Endothelial cell of umbilical vein (primary cell): Measurements from ENCODE around the gene PLEKHA8.

Source experiments
- CTCF ChIP-seq, 2 donors: IDR thresholded peaks; 1 replicate in 1 of 2; 2 replicates in 1 of 2; pipeline ENCODE4 v1.5.1; 2011; ENCODE audit warnings: low read length in 2 of 2, mild to moderate bottlenecking in 2 of 2, moderate library complexity in 2 of 2, control low read depth in 1 of 2, inconsistent platforms in 1 of 2, low read depth in 1 of 2; ENCODE audit not compliant: insufficient read depth in 1 of 2; ENCODE audit errors: extremely low read depth in 1 of 2
- EZH2 ChIP-seq: IDR thresholded peaks from 2 replicates; pipeline ENCODE4 v1.6.1; 2012; ENCODE audit warnings: borderline replicate concordance, low read depth, mild to moderate bottlenecking, moderate library complexity, low read length, inconsistent platforms; ENCODE audit not compliant: severe bottlenecking
- MYC ChIP-seq: IDR thresholded peaks from one replicate; pipeline ENCODE4 v1.6.1; 2011; ENCODE audit warnings: mild to moderate bottlenecking, low read depth, low read length
- POLR2A ChIP-seq: IDR thresholded peaks from 2 replicates; pipeline ENCODE4 v1.6.1; 2012; ENCODE audit warnings: low read depth, mild to moderate bottlenecking, control low read depth, low read length
- POLR2AphosphoS5 ChIP-seq: IDR thresholded peaks from 2 replicates; pipeline ENCODE4 v1.6.1; 2012; ENCODE audit warnings: low read depth, mild to moderate bottlenecking, control low read depth, low read length, moderate library complexity; ENCODE audit not compliant: insufficient read depth

- TF ChIP-seq POLR2A (no peak), POLR2AphosphoS5 (no peak), CTCF (IDR thresholded peaks at IDR 0.05; ENCODE audit: extremely low read depth in 1 of 2, insufficient read depth in 1 of 2, low read depth in 1 of 2, low read length in 2 of 2) (no peak), EZH2 (no peak), MYC (no peak)
These were observed 25.1 kb upstream of the PLEKHA8 start for GRCh38 chr7:30003098-30003497.
